Measurements from ENCODE around the gene GARRE1. TPM values are rescaled to one million over a fixed set of nuclear protein-coding genes. Genes with fewer than 3 reads are reported as not detected.
A peak's percentile ranks its signal among the peaks of the same experiment; 100 is the strongest.
"Not testable (repeated sequence)": the region's sequence is repeated elsewhere in the genome, so short reads cannot be mapped to it uniquely, and the experiment has no call there.

The GARRE1 gene
- total and polyA plus RNA-seq, 2 of the 13 experiments (the other 11 are each of a cell fraction or from before 2014, with no cell fraction given), result 8.0 to 11.7 TPM

DNA sequence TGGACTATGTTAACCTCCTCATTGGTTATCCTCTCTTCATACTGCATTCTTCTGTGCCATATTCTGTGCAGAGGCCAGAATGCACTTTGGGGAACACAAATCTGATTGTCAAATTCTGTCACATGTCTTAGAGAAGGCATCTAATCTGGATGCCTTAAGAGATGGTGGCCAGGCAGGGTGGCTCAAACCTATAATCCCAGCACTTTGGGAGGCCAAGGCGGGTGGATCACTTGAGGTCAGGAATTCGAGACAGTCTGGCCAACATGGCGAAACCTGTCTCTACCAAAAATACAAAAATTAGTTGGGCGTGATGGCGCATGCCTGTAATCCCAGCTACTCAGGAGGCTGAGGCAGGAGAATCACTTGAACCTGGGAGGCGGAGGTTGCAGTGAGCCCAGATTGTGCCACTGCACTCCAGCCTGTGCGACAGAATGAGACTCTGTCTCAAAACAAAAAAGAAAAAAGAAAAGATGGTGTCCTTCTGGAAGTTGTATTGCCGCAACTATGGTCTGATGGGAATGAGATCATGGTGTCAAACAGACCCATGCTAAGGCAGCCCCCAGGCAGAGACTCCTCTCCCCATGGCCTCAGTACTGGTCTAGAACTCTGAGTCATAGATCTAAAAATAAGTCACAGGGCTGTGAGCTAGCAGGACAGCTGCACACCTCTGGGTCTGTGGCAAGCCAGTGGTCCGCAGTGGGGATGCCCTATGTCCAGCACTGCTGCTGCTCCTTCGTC lies 11.0 kb upstream of the GARRE1 start:
- not testable (repeated sequence) for DNase-seq (ENCODE audit: low spot score)

DNA sequence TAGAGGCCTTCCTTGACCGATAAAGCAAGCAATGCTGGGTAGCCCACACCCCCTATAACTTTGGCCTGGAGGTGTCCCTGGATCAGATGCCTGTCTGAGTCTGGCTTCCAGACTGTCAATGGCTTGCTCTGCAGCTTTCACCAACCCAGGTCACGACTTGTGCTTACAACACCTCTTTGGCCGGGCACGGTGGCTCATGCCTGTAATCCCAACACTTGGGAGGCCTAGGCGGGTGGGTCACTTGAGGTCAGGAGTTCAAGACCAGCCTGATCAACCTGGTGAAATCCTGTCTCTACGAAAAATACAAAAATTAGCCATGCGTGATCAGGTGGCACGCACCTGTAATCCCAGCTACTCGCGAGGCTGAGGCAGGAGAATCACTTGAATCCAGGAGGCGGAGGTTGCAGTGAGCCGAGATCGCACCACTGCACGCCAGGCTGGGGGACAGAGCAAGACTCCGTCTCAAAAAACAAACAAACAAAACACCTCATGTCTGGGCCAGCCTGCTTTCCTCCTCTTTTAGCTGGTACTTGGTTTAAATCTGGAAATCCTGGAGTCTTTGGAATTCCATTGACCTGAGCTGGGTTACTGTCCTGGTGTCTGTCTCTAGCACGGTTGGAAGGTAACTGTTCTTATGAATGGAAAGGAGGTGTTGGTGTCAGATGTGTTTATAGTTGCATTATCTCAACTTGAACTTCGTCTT lies 10.3 kb upstream of the GARRE1 start:
- WGBS (ENCODE audit: low lambda C conversion rate), result 83% methylated on average over 12 of the region's 17 CpGs
- Histone ChIP-seq H3K27ac (ENCODE audit: extremely low read length, insufficient read depth, low read length) (no peak overlapping the region), H3K4me2 (ENCODE audit: low read depth, low read length) (no peak overlapping the region), H3K79me2 (ENCODE audit: insufficient read depth, low read length) (no peaks in the 10 kb centered on the region), H4K20me1 (ENCODE audit: insufficient read depth, low read length) (no peaks in the 10 kb centered on the region), H3K4me3 (replicated peaks in 1 of 3; ENCODE audit: insufficient read depth in 1 of 3, low read depth in 2 of 3, low read length in 3 of 3) (no peak overlapping the region), H3K36me3 (replicated peaks in 1 of 2; ENCODE audit: control insufficient read depth in 1 of 2, insufficient read depth in 2 of 2, low read length in 2 of 2) (no peaks in the 10 kb centered on the region), H3K9me3 (ENCODE audit: low read length) (no peaks in the 10 kb centered on the region), H3K27me3 (ENCODE audit: control insufficient read depth in 1 of 2, insufficient read depth in 2 of 2, low read length in 2 of 2) (no peaks in the 10 kb centered on the region), H3K9ac (ENCODE audit: insufficient read depth, low read depth, low read length) (no peak overlapping the region), H3K4me1 (ENCODE audit: insufficient read depth, low read length) (peaks cover 13% of the 10 kb centered on the region), H2AFZ (ENCODE audit: low read length) (no peak overlapping the region)
- ChIA-PET POLR2A (no interaction called here), CTCF (ENCODE audit: low intra/inter-chr PET ratio, low total read pairs) (no interaction called here)
- TF ChIP-seq NR3C1 (CRISPR knock-in tag; IDR thresholded peaks at IDR 0.05), result no peak
- no peak for TF ChIP-seq SAP130 (CRISPR knock-in tag; IDR thresholded peaks at IDR 0.05; ENCODE audit: low read depth)
- TF ChIP-seq ZNF776 (CRISPR knock-in tag; IDR thresholded peaks at IDR 0.05), result no peak
- TF ChIP-seq ZIK1 (CRISPR knock-in tag; IDR thresholded peaks at IDR 0.05; ENCODE audit: borderline replicate concordance, low read depth), result no peak
- TF ChIP-seq, protein P1, sequence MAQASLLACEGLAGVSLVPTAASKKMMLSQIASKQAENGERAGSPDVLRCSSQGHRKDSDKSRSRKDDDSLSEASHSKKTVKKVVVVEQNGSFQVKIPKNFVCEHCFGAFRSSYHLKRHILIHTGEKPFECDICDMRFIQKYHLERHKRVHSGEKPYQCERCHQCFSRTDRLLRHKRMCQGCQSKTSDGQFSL (CRISPR knock-in tag; IDR thresholded peaks at IDR 0.05), result no peak
- no peak for TF ChIP-seq HES4 (CRISPR knock-in tag; IDR thresholded peaks at IDR 0.05; ENCODE audit: borderline replicate concordance)
- TF ChIP-seq ZFAT (CRISPR knock-in tag; conservative IDR thresholded peaks at IDR 0.05), result no peak
- TF ChIP-seq PLRG1 (conservative IDR thresholded peaks at IDR 0.05), result no peak
- in situ Hi-C loops (cut with HindIII; ENCODE audit: extremely low pct_ligation_motif_present, low pct_unique_long_range_greater_than_20kb) (loop anchor here (5.0 kb wide), 1 partner anchor 98 kb away; no protein-coding TSS in a partner anchor), intact Hi-C loops (cut with micrococcal nuclease; ENCODE audit: unreplicated experiment) (no loop called here)
- BruUV-seq (replicated peaks), result no TSS peak
- FAIRE-seq, result no peak
- peak; percentile 14 for ATAC-seq
- no peak for DNase-seq (ENCODE audit: low spot score)

More for the DNA sequence above, 11.0 kb upstream of the GARRE1 start:
- H4K20me1 ChIP-seq (ENCODE audit: insufficient read depth, low read length); H3K9ac ChIP-seq (ENCODE audit: insufficient read depth, low read depth, low read length); POLR2A ChIA-PET; H3K36me3 ChIP-seq (replicated peaks in 1 of 2; ENCODE audit: control insufficient read depth in 1 of 2, insufficient read depth in 2 of 2, low read length in 2 of 2); H3K27me3 ChIP-seq (ENCODE audit: control insufficient read depth in 1 of 2, insufficient read depth in 2 of 2, low read length in 2 of 2); H3K4me2 ChIP-seq (ENCODE audit: low read depth, low read length); H3K79me2 ChIP-seq (ENCODE audit: insufficient read depth, low read length); CTCF ChIA-PET (ENCODE audit: low intra/inter-chr PET ratio, low total read pairs); H3K9me3 ChIP-seq (ENCODE audit: low read length); BruUV-seq (replicated peaks); H2AFZ ChIP-seq (ENCODE audit: low read length); H3K27ac ChIP-seq (ENCODE audit: extremely low read length, insufficient read depth, low read length); H3K4me3 ChIP-seq (replicated peaks in 1 of 3; ENCODE audit: insufficient read depth in 1 of 3, low read depth in 2 of 3, low read length in 3 of 3); intact Hi-C loops (cut with micrococcal nuclease; ENCODE audit: unreplicated experiment); FAIRE-seq: not testable (repeated sequence)
- in situ Hi-C loops (cut with HindIII; ENCODE audit: extremely low pct_ligation_motif_present, low pct_unique_long_range_greater_than_20kb), result loop anchor here (5.0 kb wide), 1 partner anchor 99 kb away; no protein-coding TSS in a partner anchor
- 96% methylated on average over 8 of the region's 10 CpGs for WGBS (ENCODE audit: low lambda C conversion rate)
- peaks cover 13% of the 10 kb centered on the region for H3K4me1 ChIP-seq (ENCODE audit: insufficient read depth, low read length)
- ATAC-seq, result peak; percentile 34
